Kidney (tissue), 14 donors: ENCODE data around the gene HOXA5. TPM values are rescaled to one million over a fixed set of nuclear protein-coding genes. Genes with fewer than 3 reads are reported as not detected.

Experiments
- DNase-seq, 5 donors: peaks; one replicate each; pipeline ENCODE4 v3.0.0-alpha.2; 2013 to 2020
- FAIRE-seq: peaks from 2 replicates; lab custom pipeline; 2012; peaks lifted over from hg19 to GRCh38; lab: Jason Lieb, UNC
- H3K27ac ChIP-seq, 2 donors: one replicate each; pipeline ENCODE4 v1.7.0; 2013; ENCODE audit warnings: low read depth in 2 of 2, low read length in 2 of 2, inconsistent platforms in 1 of 2
- H3K27me3 ChIP-seq: one replicate; pipeline ENCODE4 v1.7.1; 2013; ENCODE audit warnings: low read length, inconsistent platforms; ENCODE audit not compliant: control insufficient read depth, insufficient read depth
- H3K36me3 ChIP-seq, 3 donors: one replicate each; pipeline versions ENCODE4 v1.7.0 to v1.7.1; 2013; ENCODE audit warnings: low read length in 3 of 3, control low read depth in 1 of 3, inconsistent platforms in 1 of 3; ENCODE audit not compliant: insufficient read depth in 3 of 3, control insufficient read depth in 2 of 3
- H3K4me1 ChIP-seq, 3 donors: one replicate each; pipeline versions ENCODE4 v1.7.0 to v1.7.1; 2013; ENCODE audit warnings: low read length in 3 of 3, inconsistent platforms in 1 of 3, low read depth in 1 of 3; ENCODE audit not compliant: control insufficient read depth in 2 of 3, insufficient read depth in 2 of 3
- H3K4me3 ChIP-seq, 3 donors: one replicate each; pipeline versions ENCODE4 v1.7.0 to v1.8.1; 2013; ENCODE audit warnings: low read length in 3 of 3, control low read depth in 1 of 3, inconsistent platforms in 1 of 3
- H3K9ac ChIP-seq, 3 donors: one replicate each; pipeline versions ENCODE4 v1.7.0 to v1.7.1; 2013; ENCODE audit warnings: low read length in 3 of 3, control low read depth in 1 of 3, inconsistent platforms in 1 of 3
- H3K9me3 ChIP-seq, 3 donors: one replicate each; pipeline versions ENCODE4 v1.7.0 to v1.7.1; 2013; ENCODE audit warnings: low read length in 3 of 3, control low read depth in 1 of 3, inconsistent platforms in 1 of 3; ENCODE audit not compliant: control insufficient read depth in 2 of 3, insufficient read depth in 1 of 3
- intact Hi-C: fragments of 100-400 bp; cut with DNase I; formaldehyde crosslinking; loops from one replicate; pipeline ENCODE4 v1.11.1; 2022
- polyA plus RNA-seq: library from polyadenylated mRNA; stranded (reverse); fragments of 350-450 nt; fragmentation: Illumina TruSeq; extraction: RNeasy Lipid Tissue Mini Kit (QIAGEN cat#74804); gene quantifications from one replicate; pipeline ENCODE4 v1.2.3, GENCODE V29; 2014; ENCODE audit warnings: low read depth, low replicate concordance; ENCODE audit not compliant: insufficient read depth
- total RNA-seq: library from RNA; stranded (reverse); fragmentation: NEBNext Ultra II Directional; extraction: Animal tissue kit (Norgen Biotek cat#: 25700); gene quantifications from one replicate; pipeline ENCODE4 v1.2.1, GENCODE V29; 2021
- TF ChIP-seq, protein P1 (sequence below): IDR thresholded peaks from 3 replicates; pipeline ENCODE4 v1.5.1; 2012; ENCODE audit warnings: mild to moderate bottlenecking, moderate library complexity, borderline replicate concordance; ENCODE audit not compliant: insufficient read depth; ENCODE audit errors: extremely low read depth
- donor health status: control.
- donor health status: control.
- donor health status: control.
- donor health status: control.
- donor health status: control.
- donor health status: DM: yes; HTN: yes; CAD: no.
- donor health status: Normal renal cell carcinoma (clear cell type).

HOXA5 gene
- total and polyA plus RNA-seq, 2 donors from 2014 or later = 19.4 to 38.0 TPM

DNA sequence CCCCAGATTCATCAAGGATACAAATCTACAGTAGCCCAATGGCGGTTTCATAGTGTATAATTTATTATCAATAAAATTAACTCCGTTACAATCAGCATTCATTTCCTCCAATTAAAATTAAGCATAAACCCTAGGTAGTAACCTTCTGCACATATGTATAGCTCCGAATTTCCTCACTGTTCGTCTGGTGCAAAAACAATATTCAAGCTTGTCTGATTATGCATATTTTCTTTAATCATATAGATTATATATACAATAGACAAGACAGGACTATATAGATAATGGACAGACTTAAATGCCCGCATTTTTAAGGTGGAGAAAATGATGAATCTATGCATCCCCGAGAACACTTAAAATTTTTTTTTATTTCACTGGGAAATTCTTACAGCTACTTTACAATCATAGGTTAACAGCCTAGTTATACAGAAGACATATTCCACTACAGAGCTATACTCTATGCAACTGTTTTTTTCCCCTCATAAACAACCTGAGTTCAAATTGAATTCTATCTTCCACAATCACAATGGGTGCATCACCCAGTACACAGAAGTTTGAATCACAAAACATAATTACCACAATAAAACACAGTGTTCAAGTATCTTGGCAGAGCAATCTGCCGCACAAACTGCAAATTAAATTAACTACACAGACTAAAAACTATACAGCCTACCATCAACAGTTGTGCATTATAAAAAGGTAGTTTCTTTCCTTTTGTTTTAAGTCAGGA, 19.2 kb upstream of the HOXA5 start:
- Histone ChIP-seq H3K36me3 (peaks cover 0 to 9% (median 5%) of the 10 kb centered on the region in 3 donors), H3K9me3 (no peaks in the 10 kb centered on the region), H3K4me3 (peak overlapping the region; percentile 86 to 97 (median 91)), H3K9ac (peak overlapping the region; percentile 77 to 95 (median 94)), H3K27ac (peak overlapping the region; percentile 94 to 96), H3K4me1 (peaks cover 0 to 4% (median 0%) of the 10 kb centered on the region in 3 donors), H3K27me3 (no peaks in the 10 kb centered on the region)
- DNase-seq = no peak
- intact Hi-C loops = no loop called here
- TF ChIP-seq, protein P1, sequence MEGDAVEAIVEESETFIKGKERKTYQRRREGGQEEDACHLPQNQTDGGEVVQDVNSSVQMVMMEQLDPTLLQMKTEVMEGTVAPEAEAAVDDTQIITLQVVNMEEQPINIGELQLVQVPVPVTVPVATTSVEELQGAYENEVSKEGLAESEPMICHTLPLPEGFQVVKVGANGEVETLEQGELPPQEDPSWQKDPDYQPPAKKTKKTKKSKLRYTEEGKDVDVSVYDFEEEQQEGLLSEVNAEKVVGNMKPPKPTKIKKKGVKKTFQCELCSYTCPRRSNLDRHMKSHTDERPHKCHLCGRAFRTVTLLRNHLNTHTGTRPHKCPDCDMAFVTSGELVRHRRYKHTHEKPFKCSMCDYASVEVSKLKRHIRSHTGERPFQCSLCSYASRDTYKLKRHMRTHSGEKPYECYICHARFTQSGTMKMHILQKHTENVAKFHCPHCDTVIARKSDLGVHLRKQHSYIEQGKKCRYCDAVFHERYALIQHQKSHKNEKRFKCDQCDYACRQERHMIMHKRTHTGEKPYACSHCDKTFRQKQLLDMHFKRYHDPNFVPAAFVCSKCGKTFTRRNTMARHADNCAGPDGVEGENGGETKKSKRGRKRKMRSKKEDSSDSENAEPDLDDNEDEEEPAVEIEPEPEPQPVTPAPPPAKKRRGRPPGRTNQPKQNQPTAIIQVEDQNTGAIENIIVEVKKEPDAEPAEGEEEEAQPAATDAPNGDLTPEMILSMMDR = no peak
- no peak for FAIRE-seq

DNA sequence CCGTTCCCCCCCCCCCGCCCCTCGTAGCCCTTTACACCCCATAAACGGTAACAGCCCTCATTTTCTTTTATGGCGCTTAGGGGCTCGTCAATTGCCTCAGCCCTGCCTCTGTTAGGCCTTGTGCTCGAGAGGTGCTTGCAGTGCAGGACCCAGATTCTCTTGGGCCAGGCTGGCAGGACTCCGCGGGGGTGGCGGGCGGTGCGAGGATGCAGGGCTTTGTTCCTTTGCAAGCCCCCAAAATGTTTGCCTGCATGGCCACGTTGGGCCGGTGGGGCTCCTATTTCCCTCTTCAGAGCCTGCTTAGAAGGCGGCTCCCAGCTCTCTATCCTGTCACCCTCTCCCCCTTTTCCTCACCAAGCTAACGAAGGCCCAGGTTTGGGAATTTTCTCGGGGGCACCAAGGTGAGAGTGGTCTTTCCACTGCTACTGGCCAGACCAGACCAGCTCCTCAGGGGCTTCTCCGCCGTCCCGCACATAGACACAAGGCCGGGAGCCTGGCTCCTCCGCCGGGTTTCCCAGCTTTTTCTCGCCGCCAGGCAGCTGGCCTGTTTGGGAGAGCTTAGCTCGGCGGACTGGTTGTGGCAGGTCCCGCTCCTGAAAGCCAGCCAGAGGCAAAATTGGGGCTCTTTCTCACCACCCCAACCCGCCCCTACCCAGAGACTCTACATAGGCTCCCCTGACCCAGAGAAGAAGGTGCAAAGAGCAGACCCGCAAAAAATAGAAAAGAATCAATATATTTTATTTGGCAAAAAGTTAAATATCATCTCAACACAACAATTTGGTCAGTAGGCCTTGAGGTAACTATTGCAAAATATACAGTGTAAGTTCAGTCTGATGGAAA, 18.5 kb upstream of the HOXA5 start:
- Histone ChIP-seq H3K4me1 (peaks cover 0 to 6% (median 4%) of the 10 kb centered on the region in 3 donors), H3K4me3 (peak overlapping the region; percentile 86 to 97 (median 91)), H3K36me3 (peaks cover 0 to 9% (median 5%) of the 10 kb centered on the region in 3 donors), H3K9ac (peak overlapping the region; percentile 48 to 95 (median 94)), H3K27ac (peak overlapping the region; percentile 29 to 76), H3K27me3 (no peaks in the 10 kb centered on the region), H3K9me3 (no peaks in the 10 kb centered on the region)
- DNase-seq (peak in 1 of 5 donors; percentile 75), FAIRE-seq (no peak)
- TF ChIP-seq, protein P1 = no peak
- intact Hi-C loops = no loop called here

DNA sequence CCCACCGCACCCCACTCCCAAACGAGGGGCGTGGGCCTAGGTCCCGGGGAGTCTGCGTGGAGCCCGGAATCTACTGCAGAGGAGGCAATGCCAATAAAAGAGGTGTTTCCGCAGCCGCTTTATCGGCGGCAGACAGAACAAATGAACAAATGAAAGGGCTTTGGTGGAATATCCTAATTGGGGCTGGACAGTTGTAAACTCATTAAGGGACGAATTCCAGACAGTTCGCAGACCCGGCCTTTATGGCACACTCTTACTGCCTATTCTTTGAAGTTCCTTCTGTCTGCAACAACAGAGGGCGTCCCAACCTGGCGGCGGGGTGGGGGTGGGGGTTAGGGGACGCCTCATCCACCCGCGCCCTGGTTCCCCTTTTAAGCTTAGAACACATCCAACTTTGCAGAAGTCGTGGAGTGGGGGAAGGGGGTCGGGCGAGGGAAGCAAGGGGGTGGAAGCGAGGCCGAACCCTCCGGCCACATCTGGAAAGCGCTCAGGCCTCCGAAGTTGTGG, 17.8 kb upstream of the HOXA5 start:
- no peaks in the 10 kb centered on the region for H3K27me3 ChIP-seq
- DNase-seq (peak in 4 of 5 donors; percentile 75 to 90 (median 84)), FAIRE-seq (no peak)
- peak overlapping the region in 1 of 3 donors; percentile 77 for H3K9ac ChIP-seq
- H3K4me3 ChIP-seq = peak overlapping the region; percentile 23 to 86 (median 77)
- TF ChIP-seq, protein P1 = no peak
- H3K27ac ChIP-seq = peak overlapping the region; percentile 96 to 98
- H3K4me1 ChIP-seq = peaks cover 0 to 6% (median 5%) of the 10 kb centered on the region in 3 donors
- intact Hi-C loops = no loop called here
- no peaks in the 10 kb centered on the region for H3K9me3 ChIP-seq
- peaks cover 0 to 9% (median 5%) of the 10 kb centered on the region in 3 donors for H3K36me3 ChIP-seq
